GM10266 (cell line): Measurements from ENCODE around the gene PRR5.

Experiments used
- DNase-seq: peaks from one replicate; pipeline ENCODE4 v3.0.0; 2012; ENCODE audit errors: extremely low spot score
- CTCF ChIP-seq: IDR thresholded peaks from 2 replicates; pipeline ENCODE4 v1.5.1; 2012; ENCODE audit warnings: mild to moderate bottlenecking, low read depth; ENCODE audit not compliant: control insufficient read depth, insufficient read depth; ENCODE audit errors: missing control alignments

Gene PRR5

GRCh38 chr22:44729391-44730021 is 27.5 kb downstream of the PRR5 start:
- DNase-seq, result no peak
- no peak for TF ChIP-seq CTCF

GRCh38 chr22:44730022-44730393 is 28.0 kb downstream of the PRR5 start:
- DNase-seq, result no peak

GRCh38 chr22:44730490-44731356 is 28.7 kb downstream of the PRR5 start:
- no peak for TF ChIP-seq CTCF
- no peak for DNase-seq

More at GRCh38 chr22:44730022-44730393, 28.0 kb downstream of the PRR5 start:
- TF ChIP-seq CTCF, result no peak

GRCh38 chr22:44731357-44731970 is 29.5 kb downstream of the PRR5 start:
- DNase-seq, result no peak
- no peak for TF ChIP-seq CTCF

- TF ChIP-seq CTCF, result no peak
- no peak for DNase-seq
These were observed 30.1 kb downstream of the PRR5 start for GRCh38 chr22:44732017-44732561.

- DNase-seq, result no peak
These were observed 30.7 kb downstream of the PRR5 start for GRCh38 chr22:44732661-44733060.

More at GRCh38 chr22:44732661-44733060, 30.7 kb downstream of the PRR5 start:
- no peak for TF ChIP-seq CTCF
